SK-N-SH treated with all-trans-retinoic acid at 6 μM for 48 hours (cell line): ENCODE results near the gene TBX1.

Source experiments
- ATAC-seq: fragments of 200-7000 bp; cut with Tn5 transposase; 3 replicates; pipeline ENCODE4 v1.9.1; 2020; ENCODE audit warnings: mild to moderate bottlenecking, moderate library complexity
- CREB5 ChIP-seq: fragments of 250-450 bp; sonication (Bioruptor Pico); IDR thresholded peaks from 2 replicates; pipeline ENCODE4 v1.5.1; 2020; ENCODE audit warnings: low read depth, mild to moderate bottlenecking, moderate library complexity
- CSDC2 ChIP-seq: fragments of 250-450 bp; sonication (Bioruptor Pico); IDR thresholded peaks from 2 replicates; pipeline ENCODE4 v1.5.0; 2020; ENCODE audit warnings: mild to moderate bottlenecking, moderate library complexity
- CSRNP3 ChIP-seq: fragments of 250-450 bp; sonication (Bioruptor Pico); IDR thresholded peaks from 2 replicates; pipeline ENCODE4 v1.5.1; 2021; ENCODE audit warnings: mild to moderate bottlenecking, moderate library complexity
- ESRRG ChIP-seq: fragments of 250-450 bp; sonication (Bioruptor Pico); IDR thresholded peaks from 2 replicates; pipeline ENCODE4 v1.6.1; 2021; ENCODE audit warnings: mild to moderate bottlenecking
- GLIS3 ChIP-seq: fragments of 250-450 bp; sonication (Bioruptor Pico); IDR thresholded peaks from 2 replicates; pipeline ENCODE4 v1.5.0; 2020; ENCODE audit warnings: mild to moderate bottlenecking, moderate library complexity
- ISL1 ChIP-seq: fragments of 250-450 bp; sonication (Bioruptor Pico); IDR thresholded peaks from 2 replicates; pipeline ENCODE4 v2.1.2; 2022; ENCODE audit warnings: mild to moderate bottlenecking, moderate library complexity
- OSR1 ChIP-seq: fragments of 250-450 bp; sonication (Bioruptor Pico); IDR thresholded peaks from 2 replicates; pipeline ENCODE4 v1.8.0; 2022; ENCODE audit warnings: moderate library complexity, mild to moderate bottlenecking, inconsistent platforms
- PATZ1 ChIP-seq: fragments of 250-450 bp; sonication (Bioruptor Pico); IDR thresholded peaks from 2 replicates; pipeline ENCODE4 v1.8.0; 2020; ENCODE audit warnings: mild to moderate bottlenecking, moderate library complexity, borderline replicate concordance
- PPARA ChIP-seq: fragments of 250-450 bp; sonication (Bioruptor Pico); IDR thresholded peaks from 2 replicates; pipeline ENCODE4 v1.5.0; 2020; ENCODE audit warnings: mild to moderate bottlenecking, borderline replicate concordance
- SNAI2 ChIP-seq: fragments of 250-450 bp; sonication (Bioruptor Pico); IDR thresholded peaks from 2 replicates; pipeline ENCODE4 v1.5.0; 2020; ENCODE audit warnings: mild to moderate bottlenecking, moderate library complexity
- TCF4 ChIP-seq: fragments of 250-450 bp; sonication (Bioruptor Pico); IDR thresholded peaks from 2 replicates; pipeline ENCODE4 v1.8.0; 2021; ENCODE audit warnings: mild to moderate bottlenecking, moderate library complexity, borderline replicate concordance
- TOX ChIP-seq: fragments of 250-450 bp; sonication (Bioruptor Pico); IDR thresholded peaks from 2 replicates; pipeline ENCODE4 v1.8.0; 2021; ENCODE audit warnings: mild to moderate bottlenecking, moderate library complexity, borderline replicate concordance
- TSHZ2 ChIP-seq: fragments of 250-450 bp; sonication (Bioruptor Pico); IDR thresholded peaks from 2 replicates; pipeline ENCODE4 v1.5.0; 2020; ENCODE audit warnings: mild to moderate bottlenecking, moderate library complexity
- ZC3H10 ChIP-seq: fragments of 250-450 bp; sonication (Bioruptor Pico); IDR thresholded peaks from 2 replicates; pipeline ENCODE4 v1.5.1; 2021; ENCODE audit warnings: mild to moderate bottlenecking, moderate library complexity
- ZFP3 ChIP-seq: fragments of 250-450 bp; sonication (Bioruptor Pico); IDR thresholded peaks from 2 replicates; pipeline ENCODE4 v1.5.0; 2020; ENCODE audit warnings: mild to moderate bottlenecking, moderate library complexity
- ZFP30 ChIP-seq: fragments of 450-650 bp; formaldehyde crosslinking; IDR thresholded peaks from 2 replicates; pipeline ENCODE4 v1.5.0; 2022; ENCODE audit warnings: mild to moderate bottlenecking, moderate library complexity
- ZNF565 ChIP-seq: fragments of 450-650 bp; formaldehyde crosslinking; conservative IDR thresholded peaks from 2 replicates; pipeline ENCODE4 v1.5.0; 2020; ENCODE audit warnings: low read depth, mild to moderate bottlenecking, moderate library complexity
- ZNF70 ChIP-seq: fragments of 450-650 bp; formaldehyde crosslinking; IDR thresholded peaks from 2 replicates; pipeline ENCODE4 v1.5.0; 2020; ENCODE audit warnings: mild to moderate bottlenecking, moderate library complexity
- ZNF8 ChIP-seq: fragments of 450-650 bp; formaldehyde crosslinking; IDR thresholded peaks from 2 replicates; pipeline ENCODE4 v1.5.0; 2020; ENCODE audit warnings: mild to moderate bottlenecking, moderate library complexity
- TF ChIP-seq, protein P1 (sequence below): fragments of 250-450 bp; sonication (Bioruptor Pico); IDR thresholded peaks from 2 replicates; pipeline ENCODE4 v1.8.0; 2021; ENCODE audit warnings: low read depth, mild to moderate bottlenecking, moderate library complexity, borderline replicate concordance

TBX1 gene

DNA sequence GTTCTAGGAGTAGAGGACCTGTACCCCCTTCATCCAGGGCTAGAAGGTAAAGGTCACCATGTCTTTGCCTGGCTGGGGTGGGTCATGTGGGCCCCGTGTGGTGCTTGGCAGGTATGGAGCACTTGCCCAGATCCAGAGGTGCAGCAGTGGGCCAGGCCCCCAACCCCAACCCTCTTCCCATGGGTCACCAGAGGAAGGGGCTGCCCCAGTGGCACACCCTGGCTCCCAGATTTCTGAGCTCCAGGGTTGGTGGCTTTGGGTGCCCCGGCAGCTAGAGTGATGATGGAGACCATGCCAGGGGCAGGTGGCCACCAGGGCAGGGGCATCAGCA is 39.6 kb upstream of the TBX1 start (continued):
- TF ChIP-seq CREB5 (CRISPR knock-in tag), result no peak
- TF ChIP-seq, all 23 proteins: peak for 0

- no peak for ATAC-seq
- TF ChIP-seq CSRNP3 (no peak), CSDC2 (CRISPR knock-in tag) (no peak), ZNF565 (CRISPR knock-in tag) (no peak), TOX (no peak), OSR1 (CRISPR knock-in tag) (no peak), CREB5 (CRISPR knock-in tag) (no peak), PPARA (no peak), PATZ1 (CRISPR knock-in tag) (no peak), TCF4 (no peak), ZFP3 (CRISPR knock-in tag) (no peak), ZNF8 (CRISPR knock-in tag) (no peak), ISL1 (CRISPR knock-in tag) (no peak), ESRRG (CRISPR knock-in tag) (no peak), SNAI2 (CRISPR knock-in tag) (no peak)
- TF ChIP-seq, protein P1, sequence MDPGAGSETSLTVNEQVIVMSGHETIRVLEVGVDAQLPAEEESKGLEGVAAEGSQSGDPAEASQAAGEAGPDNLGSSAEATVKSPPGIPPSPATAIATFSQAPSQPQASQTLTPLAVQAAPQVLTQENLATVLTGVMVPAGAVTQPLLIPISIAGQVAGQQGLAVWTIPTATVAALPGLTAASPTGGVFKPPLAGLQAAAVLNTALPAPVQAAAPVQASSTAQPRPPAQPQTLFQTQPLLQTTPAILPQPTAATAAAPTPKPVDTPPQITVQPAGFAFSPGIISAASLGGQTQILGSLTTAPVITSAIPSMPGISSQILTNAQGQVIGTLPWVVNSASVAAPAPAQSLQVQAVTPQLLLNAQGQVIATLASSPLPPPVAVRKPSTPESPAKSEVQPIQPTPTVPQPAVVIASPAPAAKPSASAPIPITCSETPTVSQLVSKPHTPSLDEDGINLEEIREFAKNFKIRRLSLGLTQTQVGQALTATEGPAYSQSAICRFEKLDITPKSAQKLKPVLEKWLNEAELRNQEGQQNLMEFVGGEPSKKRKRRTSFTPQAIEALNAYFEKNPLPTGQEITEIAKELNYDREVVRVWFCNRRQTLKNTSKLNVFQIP (CRISPR knock-in tag), result no peak
Observed at GRCh38 chr22:19721330-19722177, 39.0 kb upstream of the TBX1 start.

DNA sequence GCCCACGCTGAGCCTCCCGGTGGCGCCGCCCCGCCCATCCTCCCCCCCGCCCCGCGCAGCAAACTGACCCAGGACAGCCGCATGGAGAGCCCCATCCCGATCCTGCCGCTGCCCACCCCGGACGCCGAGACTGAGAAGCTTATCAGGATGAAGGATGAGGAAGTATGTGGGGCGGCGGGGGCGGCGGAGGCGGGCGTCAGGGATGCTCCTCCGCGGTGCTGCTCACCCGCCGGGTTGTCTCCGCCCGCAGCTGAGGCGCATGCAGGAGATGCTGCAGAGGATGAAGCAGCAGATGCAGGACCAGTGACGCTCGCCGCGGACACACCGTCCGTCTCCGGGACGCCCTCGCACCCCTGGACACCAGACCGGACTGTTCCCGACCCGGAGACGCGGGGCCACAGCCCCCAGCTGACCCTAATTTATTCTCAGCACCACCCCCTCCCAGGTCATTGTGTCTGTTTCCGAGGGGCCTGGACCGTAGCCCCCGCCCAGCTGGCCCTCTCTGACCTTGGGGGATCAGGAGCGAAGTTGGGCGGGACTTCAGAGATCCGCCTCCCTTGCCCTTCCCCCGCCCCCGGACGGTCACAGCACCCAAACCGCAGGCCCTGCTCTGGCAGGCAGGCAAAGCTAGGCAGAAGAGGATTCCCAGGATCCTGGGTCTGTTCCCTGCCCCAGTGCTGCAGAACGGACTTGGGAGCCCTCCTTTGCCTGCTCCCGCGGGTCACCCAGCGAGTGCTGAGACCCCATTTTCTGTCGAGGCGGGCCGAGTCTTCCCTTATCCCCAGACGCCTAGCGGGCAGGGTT is 38.2 kb upstream of the TBX1 start:
- TF ChIP-seq ZC3H10 (CRISPR knock-in tag) (no peak), ESRRG (CRISPR knock-in tag) (no peak), CREB5 (CRISPR knock-in tag) (no peak), ISL1 (CRISPR knock-in tag) (no peak), ZNF70 (CRISPR knock-in tag) (no peak), GLIS3 (CRISPR knock-in tag) (no peak), TSHZ2 (CRISPR knock-in tag) (no peak), ZNF565 (CRISPR knock-in tag) (no peak), ZNF8 (CRISPR knock-in tag) (no peak), ZFP30 (CRISPR knock-in tag) (no peak), ZFP3 (CRISPR knock-in tag) (no peak), SNAI2 (CRISPR knock-in tag) (no peak)
- no peak for ATAC-seq
